Transverse colon (tissue), 4 donors: Measurements from ENCODE around the gene STRN3.

Experiments
- CTCF ChIP-seq, 5 experiments: fragments of 200-600 bp in 3 of 5; fragments of 450-650 bp in 2 of 5; sonication (generic) in 3 of 5; IDR thresholded peaks; 1 replicate in 2 of 5; 2 replicates in 3 of 5; pipeline ENCODE4 v1.5.1; 2016 to 2017; ENCODE audit warnings: antibody characterized with exemption in 5 of 5, inconsistent platforms in 3 of 5, mild to moderate bottlenecking in 2 of 5, moderate library complexity in 1 of 5
- EP300 ChIP-seq: sonication (generic); formaldehyde crosslinking; IDR thresholded peaks from one replicate; pipeline ENCODE4 v1.6.1; 2017; ENCODE audit warnings: antibody characterized with exemption, low read depth
- POLR2A ChIP-seq: fragments of 450-650 bp; IDR thresholded peaks from one replicate; pipeline ENCODE4 v1.6.1; 2016; ENCODE audit warnings: antibody characterized with exemption, mild to moderate bottlenecking, moderate library complexity
- POLR2AphosphoS5 ChIP-seq, 3 donors: sonication (generic); formaldehyde crosslinking; IDR thresholded peaks; one replicate each; pipeline ENCODE4 v1.6.1; 2016; ENCODE audit warnings: antibody characterized with exemption in 3 of 3

GRCh38 chr14:31051511-31051910 lies 25.3 kb upstream of the STRN3 start:
- no peak for TF ChIP-seq CTCF (IDR thresholded peaks at IDR 0.05)
- no peak for TF ChIP-seq POLR2AphosphoS5 (IDR thresholded peaks at IDR 0.05)
- TF ChIP-seq EP300 = no peak
- no peak for TF ChIP-seq POLR2A
